ENCODE results near the gene EFHD2. TPM values are rescaled to one million over a fixed set of nuclear protein-coding genes. Genes with fewer than 3 reads are reported as not detected.

The EFHD2 gene
- total RNA-seq, 1 donor from 2014 or later = 12.5 TPM

DNA sequence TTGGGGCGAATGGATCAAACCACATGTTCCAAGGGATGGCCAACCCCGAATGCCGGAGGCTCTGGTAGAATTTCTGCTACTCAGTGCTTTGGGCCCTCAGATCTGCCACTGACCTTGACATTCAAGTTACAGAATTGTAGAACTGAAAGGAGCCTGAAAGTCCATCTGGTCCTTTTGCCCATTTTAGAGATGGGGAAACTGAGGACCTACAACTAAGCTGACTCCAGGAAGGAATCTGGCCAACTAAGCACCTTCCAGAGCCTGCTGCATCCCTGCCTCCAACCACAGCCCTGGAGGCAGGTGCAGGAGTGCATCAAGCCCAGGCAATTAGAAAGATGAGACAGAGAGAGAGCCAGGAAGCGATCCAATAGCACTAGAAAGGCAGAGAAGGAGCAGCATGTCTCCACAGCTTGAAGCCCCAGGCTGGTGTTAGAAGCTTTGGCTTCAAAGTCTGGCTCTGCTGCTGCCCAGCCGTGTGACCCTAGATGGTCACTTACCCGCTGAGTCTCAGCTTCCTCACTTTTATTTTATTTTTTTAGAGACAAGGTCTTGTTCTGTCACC is 27.3 kb downstream of the EFHD2 start:
- H3K27ac ChIP-seq (ENCODE audit: low read depth, low read length) = no peak overlapping the region
- H3K36me3 ChIP-seq (ENCODE audit: control insufficient read depth in 3 of 3, insufficient read depth in 3 of 3, low read length in 3 of 3) = no peaks in the 10 kb centered on the region
- H3K4me1 ChIP-seq (ENCODE audit: control insufficient read depth in 3 of 3, insufficient read depth in 3 of 3, low read length in 3 of 3) = peaks cover 0 to 7% (median 5%) of the 10 kb centered on the region in 3 donors
- peaks cover 0 to 4% (median 0%) of the 10 kb centered on the region in 3 donors for H3K27me3 ChIP-seq (ENCODE audit: control insufficient read depth in 3 of 3, insufficient read depth in 3 of 3, low read length in 3 of 3)
- no peak overlapping the region for H3K9ac ChIP-seq (ENCODE audit: low read depth in 1 of 3, low read length in 3 of 3)
- H3K9me3 ChIP-seq (ENCODE audit: control insufficient read depth in 3 of 3, low read length in 3 of 3) = no peaks in the 10 kb centered on the region
- no peak overlapping the region for H3K4me3 ChIP-seq (ENCODE audit: low read length in 3 of 3)

DNA sequence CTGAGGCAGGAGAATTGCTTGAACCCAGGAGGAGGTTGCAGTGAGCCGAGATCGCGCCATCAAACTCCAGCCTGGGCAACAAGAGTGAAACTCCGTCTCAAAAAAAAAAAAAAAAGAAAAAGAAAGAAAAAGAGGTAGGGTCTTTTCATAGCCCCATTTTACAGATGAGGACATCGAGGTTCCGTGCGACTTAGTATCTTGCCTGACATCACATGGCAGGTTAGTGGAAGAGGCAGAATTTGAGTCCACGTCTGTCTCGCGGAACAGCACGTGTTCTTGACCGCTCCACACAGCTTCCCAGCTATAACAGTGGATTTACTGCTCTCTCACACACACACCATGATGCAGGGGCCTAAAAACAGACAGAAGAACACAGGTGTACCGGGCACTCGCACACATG is 29.6 kb downstream of the EFHD2 start:
- Histone ChIP-seq H3K4me1 (ENCODE audit: control insufficient read depth in 3 of 3, insufficient read depth in 3 of 3, low read length in 3 of 3) (no peaks in the 10 kb centered on the region), H3K9me3 (ENCODE audit: control insufficient read depth in 3 of 3, low read length in 3 of 3) (no peaks in the 10 kb centered on the region), H3K4me3 (ENCODE audit: low read length in 3 of 3) (no peak overlapping the region), H3K9ac (ENCODE audit: low read depth in 1 of 3, low read length in 3 of 3) (no peak overlapping the region), H3K27me3 (ENCODE audit: control insufficient read depth in 3 of 3, insufficient read depth in 3 of 3, low read length in 3 of 3) (peaks cover 0 to 4% (median 0%) of the 10 kb centered on the region in 3 donors), H3K27ac (ENCODE audit: low read depth, low read length) (no peak overlapping the region), H3K36me3 (ENCODE audit: control insufficient read depth in 3 of 3, insufficient read depth in 3 of 3, low read length in 3 of 3) (no peaks in the 10 kb centered on the region)

GRCh38 chr1:15440357-15440756 is 30.7 kb downstream of the EFHD2 start:
- Histone ChIP-seq H3K27me3 (ENCODE audit: control insufficient read depth in 3 of 3, insufficient read depth in 3 of 3, low read length in 3 of 3) (peaks cover 0 to 4% (median 0%) of the 10 kb centered on the region in 3 donors), H3K4me1 (ENCODE audit: control insufficient read depth in 3 of 3, insufficient read depth in 3 of 3, low read length in 3 of 3) (no peaks in the 10 kb centered on the region), H3K4me3 (ENCODE audit: low read length in 3 of 3) (no peak overlapping the region), H3K9me3 (ENCODE audit: control insufficient read depth in 3 of 3, low read length in 3 of 3) (no peaks in the 10 kb centered on the region), H3K36me3 (ENCODE audit: control insufficient read depth in 3 of 3, insufficient read depth in 3 of 3, low read length in 3 of 3) (no peaks in the 10 kb centered on the region), H3K9ac (ENCODE audit: low read depth in 1 of 3, low read length in 3 of 3) (no peak overlapping the region), H3K27ac (ENCODE audit: low read depth, low read length) (no peak overlapping the region)

DNA sequence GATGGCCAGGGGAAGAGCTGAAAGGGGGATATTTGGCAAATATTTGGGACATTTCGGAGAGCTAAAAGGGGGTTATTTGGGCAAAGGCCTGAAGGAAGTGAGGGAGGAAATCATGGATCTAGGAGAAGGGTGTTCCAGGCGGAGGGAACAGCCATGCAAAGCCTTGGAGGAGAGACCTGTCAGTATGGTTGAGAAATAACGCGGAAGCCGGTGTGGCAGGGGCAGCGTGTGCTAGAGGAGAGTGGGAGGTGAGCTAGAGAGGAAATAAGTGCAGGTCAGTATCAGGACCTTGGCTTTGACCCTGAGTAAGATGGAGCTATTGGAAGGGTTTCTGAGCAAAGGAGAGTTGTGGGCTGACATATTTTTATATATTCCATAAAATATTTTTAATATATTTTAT is 31.6 kb downstream of the EFHD2 start:
- peaks cover 0 to 7% (median 0%) of the 10 kb centered on the region in 3 donors for H3K27me3 ChIP-seq (ENCODE audit: control insufficient read depth in 3 of 3, insufficient read depth in 3 of 3, low read length in 3 of 3)
- no peaks in the 10 kb centered on the region for H3K9me3 ChIP-seq (ENCODE audit: control insufficient read depth in 3 of 3, low read length in 3 of 3)
- no peaks in the 10 kb centered on the region for H3K4me1 ChIP-seq (ENCODE audit: control insufficient read depth in 3 of 3, insufficient read depth in 3 of 3, low read length in 3 of 3)
- no peaks in the 10 kb centered on the region for H3K36me3 ChIP-seq (ENCODE audit: control insufficient read depth in 3 of 3, insufficient read depth in 3 of 3, low read length in 3 of 3)
- no peak overlapping the region for H3K27ac ChIP-seq (ENCODE audit: low read depth, low read length)
- no peak overlapping the region for H3K9ac ChIP-seq (ENCODE audit: low read depth in 1 of 3, low read length in 3 of 3)
- no peak overlapping the region for H3K4me3 ChIP-seq (ENCODE audit: low read length in 3 of 3)

DNA sequence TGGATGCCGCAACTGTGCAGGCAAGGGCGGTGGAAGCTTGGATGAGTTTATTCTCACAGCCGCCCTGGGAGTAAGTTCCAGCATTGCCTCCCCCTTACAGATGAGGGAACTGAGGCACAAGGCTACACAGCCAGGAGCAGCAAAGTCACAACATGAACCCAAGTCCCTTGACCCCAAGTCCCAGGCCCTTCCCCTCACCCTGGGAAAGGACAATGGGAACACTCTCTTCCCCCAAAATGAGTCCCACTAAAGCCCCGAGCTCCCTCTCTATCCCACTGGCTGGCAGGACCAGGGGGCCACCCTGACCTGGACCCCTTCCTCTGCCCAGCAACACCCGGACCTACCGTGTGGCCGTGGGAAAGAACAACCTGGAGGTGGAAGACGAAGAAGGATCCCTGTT is 32.4 kb downstream of the EFHD2 start:
- Histone ChIP-seq H3K36me3 (ENCODE audit: control insufficient read depth in 3 of 3, insufficient read depth in 3 of 3, low read length in 3 of 3) (no peaks in the 10 kb centered on the region), H3K9me3 (ENCODE audit: control insufficient read depth in 3 of 3, low read length in 3 of 3) (no peaks in the 10 kb centered on the region)

GRCh38 chr1:15442759-15443158 is 33.1 kb downstream of the EFHD2 start:
- H3K4me3 ChIP-seq (ENCODE audit: low read length in 3 of 3) = no peak overlapping the region
- no peaks in the 10 kb centered on the region for H3K4me1 ChIP-seq (ENCODE audit: control insufficient read depth in 3 of 3, insufficient read depth in 3 of 3, low read length in 3 of 3)
- H3K27ac ChIP-seq (ENCODE audit: low read depth, low read length) = no peak overlapping the region
- H3K9ac ChIP-seq (ENCODE audit: low read depth in 1 of 3, low read length in 3 of 3) = no peak overlapping the region
- H3K27me3 ChIP-seq (ENCODE audit: control insufficient read depth in 3 of 3, insufficient read depth in 3 of 3, low read length in 3 of 3) = peaks cover 0 to 19% (median 3%) of the 10 kb centered on the region in 3 donors
- H3K36me3 ChIP-seq (ENCODE audit: control insufficient read depth in 3 of 3, insufficient read depth in 3 of 3, low read length in 3 of 3) = no peaks in the 10 kb centered on the region
- H3K9me3 ChIP-seq (ENCODE audit: control insufficient read depth in 3 of 3, low read length in 3 of 3) = no peaks in the 10 kb centered on the region

More for the DNA sequence above, 32.4 kb downstream of the EFHD2 start:
- no peaks in the 10 kb centered on the region for H3K4me1 ChIP-seq (ENCODE audit: control insufficient read depth in 3 of 3, insufficient read depth in 3 of 3, low read length in 3 of 3)
- H3K27me3 ChIP-seq (ENCODE audit: control insufficient read depth in 3 of 3, insufficient read depth in 3 of 3, low read length in 3 of 3) = peaks cover 0 to 13% (median 3%) of the 10 kb centered on the region in 3 donors
- no peak overlapping the region for H3K27ac ChIP-seq (ENCODE audit: low read depth, low read length)
- no peak overlapping the region for H3K4me3 ChIP-seq (ENCODE audit: low read length in 3 of 3)
- no peak overlapping the region for H3K9ac ChIP-seq (ENCODE audit: low read depth in 1 of 3, low read length in 3 of 3)

GRCh38 chr1:15443281-15443680 is 33.6 kb downstream of the EFHD2 start:
- Histone ChIP-seq H3K27me3 (ENCODE audit: control insufficient read depth in 3 of 3, insufficient read depth in 3 of 3, low read length in 3 of 3) (peaks cover 0 to 21% (median 3%) of the 10 kb centered on the region in 3 donors), H3K9me3 (ENCODE audit: control insufficient read depth in 3 of 3, low read length in 3 of 3) (no peaks in the 10 kb centered on the region), H3K27ac (ENCODE audit: low read depth, low read length) (no peak overlapping the region), H3K9ac (ENCODE audit: low read depth in 1 of 3, low read length in 3 of 3) (no peak overlapping the region), H3K36me3 (ENCODE audit: control insufficient read depth in 3 of 3, insufficient read depth in 3 of 3, low read length in 3 of 3) (no peaks in the 10 kb centered on the region), H3K4me1 (ENCODE audit: control insufficient read depth in 3 of 3, insufficient read depth in 3 of 3, low read length in 3 of 3) (no peaks in the 10 kb centered on the region), H3K4me3 (ENCODE audit: low read length in 3 of 3) (no peak overlapping the region)

GRCh38 chr1:15444468-15445389 is 35.0 kb downstream of the EFHD2 start:
- no peaks in the 10 kb centered on the region for H3K9me3 ChIP-seq (ENCODE audit: control insufficient read depth in 3 of 3, low read length in 3 of 3)
- no peaks in the 10 kb centered on the region for H3K36me3 ChIP-seq (ENCODE audit: control insufficient read depth in 3 of 3, insufficient read depth in 3 of 3, low read length in 3 of 3)
- H3K4me3 ChIP-seq (ENCODE audit: low read length in 3 of 3) = no peak overlapping the region
- H3K9ac ChIP-seq (ENCODE audit: low read depth in 1 of 3, low read length in 3 of 3) = no peak overlapping the region
- H3K4me1 ChIP-seq (ENCODE audit: control insufficient read depth in 3 of 3, insufficient read depth in 3 of 3, low read length in 3 of 3) = no peaks in the 10 kb centered on the region
- no peak overlapping the region for H3K27ac ChIP-seq (ENCODE audit: low read depth, low read length)
- peaks cover 0 to 21% (median 3%) of the 10 kb centered on the region in 3 donors for H3K27me3 ChIP-seq (ENCODE audit: control insufficient read depth in 3 of 3, insufficient read depth in 3 of 3, low read length in 3 of 3)

- Histone ChIP-seq H3K9me3 (ENCODE audit: control insufficient read depth in 3 of 3, low read length in 3 of 3) (no peaks in the 10 kb centered on the region), H3K4me3 (ENCODE audit: low read length in 3 of 3) (no peak overlapping the region), H3K36me3 (ENCODE audit: control insufficient read depth in 3 of 3, insufficient read depth in 3 of 3, low read length in 3 of 3) (no peaks in the 10 kb centered on the region), H3K9ac (ENCODE audit: low read depth in 1 of 3, low read length in 3 of 3) (no peak overlapping the region), H3K4me1 (ENCODE audit: control insufficient read depth in 3 of 3, insufficient read depth in 3 of 3, low read length in 3 of 3) (no peaks in the 10 kb centered on the region), H3K27ac (ENCODE audit: low read depth, low read length) (no peak overlapping the region), H3K27me3 (ENCODE audit: control insufficient read depth in 3 of 3, insufficient read depth in 3 of 3, low read length in 3 of 3) (peaks cover 0 to 17% (median 3%) of the 10 kb centered on the region in 3 donors)
Measured at GRCh38 chr1:15445390-15446122, 35.9 kb downstream of the EFHD2 start.

All from skeletal muscle tissue (tissue), 4 donors.